Liver (tissue), 3 donors: ENCODE measurements around the gene TSPO2.
A peak's percentile ranks its signal among the peaks of the same experiment; 100 is the strongest.

Experiments used
- ATF3 ChIP-seq: IDR thresholded peaks from 2 replicates; pipeline ENCODE4 v1.6.1; 2016; ENCODE audit warnings: antibody characterized with exemption
- CTCF ChIP-seq: fragments of 150-350 bp; IDR thresholded peaks from 2 replicates; pipeline ENCODE4 v1.5.1; 2017; ENCODE audit warnings: improper control_type of control experiment, low read depth, low read length; ENCODE audit not compliant: missing input control
- FOXA2 ChIP-seq: IDR thresholded peaks from 2 replicates; pipeline ENCODE4 v1.6.1; 2016; ENCODE audit warnings: antibody characterized with exemption
- GABPA ChIP-seq, 2 donors: IDR thresholded peaks in 1 of 2; conservative IDR thresholded peaks in 1 of 2; 2 replicates each; pipeline ENCODE4 v1.6.1; 2016; ENCODE audit warnings: antibody characterized with exemption in 2 of 2, mild to moderate bottlenecking in 1 of 2, moderate library complexity in 1 of 2
- HNF4G ChIP-seq: IDR thresholded peaks from 2 replicates; pipeline ENCODE4 v1.6.1; 2016; ENCODE audit warnings: antibody characterized with exemption
- JUND ChIP-seq, 2 donors: IDR thresholded peaks; 2 replicates each; pipeline ENCODE4 v1.6.1; 2016; ENCODE audit warnings: antibody characterized with exemption in 2 of 2
- MAX ChIP-seq: IDR thresholded peaks from 2 replicates; pipeline ENCODE4 v1.6.1; 2016; ENCODE audit warnings: antibody characterized with exemption
- RAD21 ChIP-seq, 2 donors: IDR thresholded peaks; 2 replicates each; pipeline ENCODE4 v1.6.1; 2016; ENCODE audit warnings: antibody characterized with exemption in 2 of 2, mild to moderate bottlenecking in 2 of 2
- REST ChIP-seq: IDR thresholded peaks from 2 replicates; pipeline ENCODE4 v1.6.1; 2016; ENCODE audit warnings: antibody characterized with exemption, mild to moderate bottlenecking
- RXRA ChIP-seq, 2 donors: IDR thresholded peaks; 2 replicates each; pipeline ENCODE4 v1.6.1; 2017 to 2018; ENCODE audit warnings: antibody characterized with exemption in 2 of 2, mild to moderate bottlenecking in 1 of 2
- TAF1 ChIP-seq: conservative IDR thresholded peaks from 2 replicates; pipeline ENCODE4 v1.6.1; 2016; ENCODE audit warnings: antibody characterized with exemption, mild to moderate bottlenecking
- ZBTB33 ChIP-seq: IDR thresholded peaks from 2 replicates; pipeline ENCODE4 v1.6.1; 2016; ENCODE audit warnings: antibody characterized with exemption
- donor health status: healthy.
- donor health status: healthy.

- no peak for TF ChIP-seq CTCF
- no peak for TF ChIP-seq HNF4G
- TF ChIP-seq RAD21 (IDR thresholded peaks at IDR 0.05) = no peak
- TF ChIP-seq GABPA (IDR thresholded peaks at IDR 0.05 in 1 of 2, conservative IDR thresholded peaks at IDR 0.05 in 1 of 2) = no peak
- no peak for TF ChIP-seq REST
- no peak for TF ChIP-seq RXRA (IDR thresholded peaks at IDR 0.05)
- no peak for TF ChIP-seq FOXA2
- TF ChIP-seq JUND (IDR thresholded peaks at IDR 0.05) = peak; percentile 71 to 75
- no peak for TF ChIP-seq ATF3
- no peak for TF ChIP-seq TAF1
- no peak for TF ChIP-seq MAX
- TF ChIP-seq ZBTB33 = no peak
Measured at GRCh38 chr6:40997234-40997957, 44.9 kb upstream of the TSPO2 start.
